Activated naive CD8-positive, alpha-beta T cell (primary cell): Measurements from ENCODE around the gene TTC39B.

Source experiments
- H3K27ac Mint-ChIP-seq: one replicate; pipeline ENCODE4 v1.8.0; 2021; ENCODE audit warnings: mixed read lengths
- H3K27me3 Mint-ChIP-seq: one replicate; pipeline ENCODE4 v1.8.0; 2021; ENCODE audit warnings: mixed read lengths
- H3K36me3 Mint-ChIP-seq: one replicate; pipeline ENCODE4 v1.8.0; 2021; ENCODE audit warnings: mixed read lengths
- H3K4me1 Mint-ChIP-seq: one replicate; pipeline ENCODE4 v1.8.0; 2021; ENCODE audit warnings: low read depth, mixed read lengths
- H3K4me3 Mint-ChIP-seq: one replicate; pipeline ENCODE4 v1.8.0; 2021; ENCODE audit warnings: mild to moderate bottlenecking, mixed read lengths
- H3K9me3 Mint-ChIP-seq: one replicate; pipeline ENCODE4 v1.8.0; 2021; ENCODE audit warnings: low read depth, mixed read lengths

TTC39B gene

DNA sequence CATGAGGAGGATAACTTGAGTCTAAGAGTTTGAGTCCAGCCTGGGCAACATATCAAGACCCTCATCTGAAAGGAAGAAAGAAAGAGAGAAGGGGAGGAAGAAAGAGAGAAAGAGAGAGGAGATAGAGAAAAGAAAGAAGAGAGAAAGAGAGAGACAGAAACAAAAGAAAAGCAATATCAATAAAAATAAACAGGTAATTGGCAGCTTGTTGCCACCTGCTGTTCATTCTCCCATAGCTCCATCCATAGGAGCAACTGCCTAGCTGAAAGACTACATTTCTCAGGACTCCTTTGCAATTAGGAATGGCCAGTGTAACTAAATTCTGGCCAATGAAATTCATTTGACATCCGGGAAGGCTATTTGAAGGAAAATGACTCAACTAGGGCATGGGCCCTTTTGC, 4.6 kb upstream of the TTC39B start:
- Mint-ChIP-seq H3K9me3 (no peaks in the 10 kb centered on the region), H3K27ac (peak overlapping the region; percentile 11), H3K36me3 (no peaks in the 10 kb centered on the region), H3K4me1 (peaks cover 39% of the 10 kb centered on the region), H3K4me3 (no peak overlapping the region), H3K27me3 (no peaks in the 10 kb centered on the region)

DNA sequence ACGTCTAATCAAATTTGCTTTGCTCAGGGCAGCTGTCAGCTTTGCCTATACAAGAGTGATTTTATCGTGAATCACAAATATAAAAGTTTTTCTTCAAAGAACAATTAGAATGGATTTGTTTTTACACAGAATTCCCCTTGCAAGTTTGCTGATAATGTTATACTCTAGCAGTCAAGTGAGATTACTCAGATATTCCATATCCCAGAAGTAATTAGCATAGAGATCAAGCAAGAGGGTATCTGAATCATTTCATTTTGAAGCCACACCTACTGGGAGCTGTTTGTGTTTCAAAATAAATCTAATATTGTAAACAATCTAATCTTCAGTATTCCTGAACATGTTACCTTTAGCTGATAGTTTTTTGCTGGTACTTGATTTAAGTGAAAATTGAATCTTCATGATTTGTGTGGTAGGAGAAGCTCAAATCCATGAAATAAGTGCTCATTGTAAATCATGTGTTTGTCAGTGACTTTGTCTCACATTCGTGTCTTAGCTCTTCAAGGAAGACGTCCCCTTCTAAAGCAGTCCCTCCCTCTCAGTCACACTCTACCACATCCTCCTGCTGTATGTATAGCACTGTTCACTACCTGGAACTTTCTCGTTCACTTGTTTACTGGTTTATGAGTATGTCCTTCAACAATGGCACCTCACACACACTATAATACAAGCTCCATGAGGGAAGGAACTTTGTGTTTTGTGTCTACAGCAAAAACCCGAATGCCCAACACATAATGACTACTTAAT, 3.3 kb upstream of the TTC39B start:
- H3K4me3 Mint-ChIP-seq, result peak overlapping the region; percentile 48
- H3K4me1 Mint-ChIP-seq, result peaks cover 48% of the 10 kb centered on the region
- peak overlapping the region; percentile 90 for H3K27ac Mint-ChIP-seq
- no peaks in the 10 kb centered on the region for H3K27me3 Mint-ChIP-seq
- H3K36me3 Mint-ChIP-seq, result no peaks in the 10 kb centered on the region
- H3K9me3 Mint-ChIP-seq, result no peaks in the 10 kb centered on the region

- no peaks in the 10 kb centered on the region for H3K27me3 Mint-ChIP-seq
- H3K27ac Mint-ChIP-seq, result peak overlapping the region; percentile 62
Measured at GRCh38 chr9:15308511-15308910, 1.5 kb upstream of the TTC39B start.

GRCh38 chr9:15307523-15307841, 466 bp upstream of the TTC39B start:
- Mint-ChIP-seq H3K9me3 (no peaks in the 10 kb centered on the region), H3K4me1 (peaks cover 60% of the 10 kb centered on the region), H3K4me3 (peak overlapping the region; percentile 96), H3K36me3 (no peaks in the 10 kb centered on the region), H3K27me3 (no peaks in the 10 kb centered on the region), H3K27ac (peak overlapping the region; percentile 82)

More at GRCh38 chr9:15308511-15308910, 1.5 kb upstream of the TTC39B start:
- peaks cover 60% of the 10 kb centered on the region for H3K4me1 Mint-ChIP-seq
- peak overlapping the region; percentile 96 for H3K4me3 Mint-ChIP-seq
- no peaks in the 10 kb centered on the region for H3K36me3 Mint-ChIP-seq
- H3K9me3 Mint-ChIP-seq, result no peaks in the 10 kb centered on the region

DNA sequence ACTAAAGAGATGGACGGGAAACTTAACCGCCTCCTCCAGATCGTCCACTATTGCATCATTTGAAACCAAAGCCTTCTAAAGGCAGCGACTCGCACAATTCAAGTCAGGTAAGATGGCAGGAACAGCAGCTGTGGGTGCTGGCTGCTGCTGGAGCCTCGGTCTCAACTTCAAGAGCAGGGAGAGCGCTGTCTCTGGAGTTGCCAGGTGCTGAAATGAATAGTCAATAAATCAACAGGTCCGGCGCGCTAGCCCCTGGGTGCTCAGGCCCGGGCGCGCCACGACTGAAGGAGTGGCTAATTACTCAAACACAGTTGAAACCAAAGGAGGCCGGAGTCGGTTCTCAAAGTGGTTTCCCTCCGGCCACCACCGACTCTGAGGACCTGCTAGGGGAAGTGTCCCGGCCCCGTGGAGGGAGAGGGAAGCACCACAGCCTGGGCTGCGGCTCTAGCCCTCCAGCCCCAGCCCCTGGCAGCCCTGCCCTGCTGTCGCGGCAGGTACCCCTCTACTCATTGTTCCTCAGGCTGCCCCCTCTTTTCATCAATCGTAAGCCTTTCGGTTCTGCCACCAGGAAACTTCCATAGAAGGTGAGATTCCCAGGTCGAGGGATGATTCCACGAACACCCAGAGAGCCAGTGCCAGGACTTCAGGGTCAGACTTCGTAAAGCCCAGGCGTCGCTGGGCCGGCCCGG, 804 bp downstream of the TTC39B start:
- Mint-ChIP-seq H3K9me3 (no peaks in the 10 kb centered on the region), H3K4me1 (peaks cover 56% of the 10 kb centered on the region), H3K27ac (peak overlapping the region; percentile 90), H3K36me3 (no peaks in the 10 kb centered on the region), H3K27me3 (no peaks in the 10 kb centered on the region), H3K4me3 (peak overlapping the region; percentile 96)

GRCh38 chr9:15305470-15305869, 1.5 kb downstream of the TTC39B start:
- no peaks in the 10 kb centered on the region for H3K9me3 Mint-ChIP-seq
- H3K4me3 Mint-ChIP-seq, result peak overlapping the region; percentile 96
- peaks cover 57% of the 10 kb centered on the region for H3K4me1 Mint-ChIP-seq
- H3K27me3 Mint-ChIP-seq, result no peaks in the 10 kb centered on the region
- peaks cover 3% of the 10 kb centered on the region for H3K36me3 Mint-ChIP-seq
- peak overlapping the region; percentile 90 for H3K27ac Mint-ChIP-seq

DNA sequence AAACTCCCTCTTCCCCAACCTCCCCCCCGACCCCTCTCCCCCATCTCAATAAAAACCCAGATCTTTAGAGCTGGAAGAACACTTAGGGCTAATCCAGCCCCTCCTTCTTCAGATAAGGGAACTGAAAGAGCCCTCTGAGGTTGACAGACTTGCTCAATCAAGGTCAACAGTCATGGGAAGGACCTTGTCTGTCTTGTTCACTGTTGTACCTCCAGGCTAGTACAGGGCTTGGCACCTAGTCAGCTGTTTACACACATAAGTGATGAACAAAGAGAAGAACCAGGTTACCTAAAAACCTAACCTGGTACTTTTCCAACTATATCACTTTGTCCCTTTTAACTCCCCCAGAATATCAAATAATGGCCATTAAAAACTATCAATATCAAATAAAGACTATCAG, 2.4 kb downstream of the TTC39B start:
- Mint-ChIP-seq H3K36me3 (peaks cover 3% of the 10 kb centered on the region), H3K4me1 (peaks cover 57% of the 10 kb centered on the region), H3K9me3 (no peaks in the 10 kb centered on the region), H3K27ac (peak overlapping the region; percentile 0), H3K4me3 (peak overlapping the region; percentile 96), H3K27me3 (no peaks in the 10 kb centered on the region)

DNA sequence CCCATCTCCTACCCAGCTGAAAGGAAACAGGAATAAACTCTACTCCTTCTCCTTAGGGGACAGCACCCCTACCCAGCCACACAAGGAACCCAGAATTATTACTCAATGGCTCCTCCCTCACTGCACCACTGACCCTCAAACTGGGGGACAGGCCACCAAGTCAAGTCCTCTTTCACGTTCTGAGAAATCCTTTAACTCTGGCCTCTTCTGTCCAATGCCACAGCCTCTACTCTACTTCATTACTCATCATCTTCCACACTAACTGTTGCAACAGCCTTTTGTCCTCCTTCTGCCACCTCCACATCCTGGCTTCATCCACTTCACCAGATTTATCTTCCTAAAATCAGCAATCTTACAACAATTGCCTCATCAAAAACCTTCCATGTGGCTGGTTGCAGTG, 6.8 kb downstream of the TTC39B start:
- Mint-ChIP-seq H3K4me3 (peak overlapping the region; percentile 79), H3K9me3 (no peaks in the 10 kb centered on the region), H3K36me3 (peaks cover 9% of the 10 kb centered on the region), H3K27ac (peak overlapping the region; percentile 94), H3K27me3 (no peaks in the 10 kb centered on the region), H3K4me1 (peaks cover 73% of the 10 kb centered on the region)

DNA sequence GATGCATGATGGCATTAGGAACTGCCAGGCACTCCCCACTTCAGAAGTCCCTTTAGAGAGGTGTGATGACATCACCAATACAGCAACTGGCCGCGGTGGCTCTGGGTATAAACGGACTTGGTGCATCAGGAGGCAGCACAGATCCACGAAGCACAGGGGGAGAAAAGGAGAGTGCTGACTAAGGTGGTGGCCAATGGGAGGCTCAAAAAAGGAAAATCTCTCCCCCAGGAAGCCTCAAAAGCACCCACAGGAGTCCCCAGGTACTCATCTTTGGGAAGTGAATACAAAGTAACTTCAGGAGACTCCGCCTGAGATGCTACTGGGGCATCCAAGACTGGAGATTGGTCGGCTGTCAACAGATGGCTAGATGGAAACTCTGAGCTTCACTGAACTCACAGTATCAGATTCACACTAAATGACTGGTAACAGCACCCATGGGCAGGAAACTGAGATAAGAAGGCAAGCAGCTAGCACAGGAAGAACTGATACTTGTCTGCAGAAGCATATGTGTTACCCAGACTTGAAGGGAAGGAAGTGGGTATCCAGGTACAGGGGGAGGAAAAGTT, 7.6 kb downstream of the TTC39B start:
- H3K4me1 Mint-ChIP-seq, result peaks cover 73% of the 10 kb centered on the region
- H3K36me3 Mint-ChIP-seq, result peaks cover 9% of the 10 kb centered on the region
- H3K9me3 Mint-ChIP-seq, result no peaks in the 10 kb centered on the region
- H3K4me3 Mint-ChIP-seq, result peak overlapping the region; percentile 79
- no peaks in the 10 kb centered on the region for H3K27me3 Mint-ChIP-seq
- peak overlapping the region; percentile 94 for H3K27ac Mint-ChIP-seq

- Mint-ChIP-seq H3K27me3 (no peaks in the 10 kb centered on the region), H3K27ac (peak overlapping the region; percentile 94), H3K4me3 (peak overlapping the region; percentile 79), H3K4me1 (peaks cover 80% of the 10 kb centered on the region), H3K36me3 (peaks cover 9% of the 10 kb centered on the region), H3K9me3 (no peaks in the 10 kb centered on the region)
Measured at GRCh38 chr9:15298362-15298761, 8.7 kb downstream of the TTC39B start.

DNA sequence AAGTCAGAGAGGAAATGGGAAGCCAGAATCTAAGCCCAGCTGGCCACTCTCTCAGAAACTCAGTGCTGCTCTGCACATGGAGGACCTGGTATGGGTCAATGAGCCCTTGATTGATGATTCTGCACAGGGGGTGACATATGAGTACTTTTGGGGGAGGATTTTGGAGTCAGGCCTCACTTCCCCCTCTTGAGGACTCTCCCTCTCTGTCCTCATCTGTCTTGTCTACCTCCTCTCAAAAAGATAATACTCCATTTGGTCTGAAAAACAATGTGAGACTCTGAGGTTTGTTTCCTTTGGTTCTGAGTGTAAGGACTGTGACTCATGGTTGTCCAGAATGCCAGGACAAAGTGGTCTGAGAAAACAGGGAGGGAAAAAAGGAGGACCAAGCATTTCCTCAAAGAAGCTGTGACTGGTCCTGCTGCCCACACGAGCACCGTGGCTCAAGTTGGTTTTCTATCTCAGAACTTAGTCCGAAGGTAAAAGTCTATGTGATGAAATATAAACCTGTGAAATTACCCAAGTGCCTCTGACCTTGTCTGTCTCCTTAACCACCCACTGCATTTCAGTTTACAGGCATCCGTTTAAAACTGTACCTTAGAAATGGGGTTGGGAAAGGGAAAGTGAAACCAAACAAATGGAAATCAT, 11.1 kb downstream of the TTC39B start:
- Mint-ChIP-seq H3K27me3 (no peaks in the 10 kb centered on the region), H3K27ac (peak overlapping the region; percentile 94), H3K36me3 (peaks cover 9% of the 10 kb centered on the region), H3K4me3 (peak overlapping the region; percentile 84), H3K9me3 (no peaks in the 10 kb centered on the region), H3K4me1 (peaks cover 91% of the 10 kb centered on the region)

DNA sequence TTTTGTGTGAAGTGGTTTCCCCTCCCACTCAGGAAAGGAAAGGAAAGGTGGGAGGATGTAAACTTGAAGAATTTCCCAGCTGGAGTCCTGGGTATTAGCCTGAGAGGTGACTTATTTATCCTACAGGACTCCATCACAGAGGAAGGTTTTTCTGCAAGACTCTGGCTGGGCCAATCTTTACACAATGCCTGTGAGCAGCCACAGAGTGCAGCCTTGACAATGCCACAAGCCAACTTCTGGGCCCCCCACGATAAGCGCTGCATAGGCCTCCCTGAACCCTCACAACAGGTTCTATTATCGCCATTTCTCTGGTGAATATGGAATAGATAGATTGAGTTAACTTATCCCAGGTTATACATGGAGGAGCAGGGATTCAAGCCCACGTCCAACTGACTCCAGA, 12.4 kb downstream of the TTC39B start:
- H3K27me3 Mint-ChIP-seq, result no peaks in the 10 kb centered on the region
- H3K36me3 Mint-ChIP-seq, result peaks cover 8% of the 10 kb centered on the region
- no peaks in the 10 kb centered on the region for H3K9me3 Mint-ChIP-seq
- peak overlapping the region; percentile 81 for H3K4me3 Mint-ChIP-seq
- H3K27ac Mint-ChIP-seq, result peak overlapping the region; percentile 94
- H3K4me1 Mint-ChIP-seq, result peaks cover 90% of the 10 kb centered on the region

DNA sequence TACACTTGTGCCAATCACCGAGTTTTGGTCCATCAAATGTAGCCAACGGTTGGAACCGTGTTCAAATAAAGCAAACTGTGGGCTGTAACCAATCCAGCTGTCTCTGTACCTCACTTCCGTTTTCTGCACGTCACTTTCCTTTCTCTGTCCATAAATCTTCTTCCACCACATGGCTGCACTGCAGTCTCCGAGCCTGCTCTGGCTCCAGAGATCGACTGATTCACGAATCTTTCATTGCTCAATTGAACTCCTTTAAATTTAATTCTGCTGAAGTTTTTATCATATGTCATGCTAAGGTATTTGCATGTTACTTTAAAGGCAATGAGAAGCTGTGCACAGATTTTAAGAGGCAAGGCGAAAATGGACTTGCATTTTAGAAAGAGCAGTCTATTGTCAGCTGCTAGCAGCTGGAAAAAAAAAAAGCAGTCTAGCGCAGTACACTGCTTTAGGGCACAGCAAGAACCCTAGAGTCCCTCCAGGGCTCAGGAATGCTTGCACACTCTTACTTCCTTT, 13.2 kb downstream of the TTC39B start:
- Mint-ChIP-seq H3K4me3 (peak overlapping the region; percentile 81), H3K27me3 (no peaks in the 10 kb centered on the region), H3K27ac (peak overlapping the region; percentile 94), H3K4me1 (peaks cover 89% of the 10 kb centered on the region), H3K9me3 (no peaks in the 10 kb centered on the region), H3K36me3 (peaks cover 5% of the 10 kb centered on the region)

DNA sequence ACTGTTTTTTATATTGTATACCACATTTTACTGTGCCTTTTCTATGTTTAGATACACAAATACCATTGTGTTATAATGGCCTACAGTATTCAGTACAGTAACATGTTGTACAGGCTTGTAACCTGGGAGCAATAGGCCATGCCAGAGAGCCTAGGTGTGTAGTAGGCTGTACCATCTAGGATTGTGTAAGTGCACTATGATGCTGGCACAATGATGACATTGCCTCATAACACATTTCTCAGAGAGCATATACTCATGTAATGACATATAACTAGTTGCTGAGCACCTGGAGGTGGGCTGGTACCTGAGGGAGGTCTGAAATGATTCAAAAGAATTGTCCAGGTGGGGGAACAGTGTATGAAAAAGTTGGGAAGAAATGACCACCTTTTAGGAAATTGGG, 13.9 kb downstream of the TTC39B start:
- peaks cover 85% of the 10 kb centered on the region for H3K4me1 Mint-ChIP-seq
- H3K36me3 Mint-ChIP-seq, result peaks cover 2% of the 10 kb centered on the region
- H3K9me3 Mint-ChIP-seq, result no peaks in the 10 kb centered on the region
- H3K27me3 Mint-ChIP-seq, result no peaks in the 10 kb centered on the region
- peak overlapping the region; percentile 65 for H3K4me3 Mint-ChIP-seq
- H3K27ac Mint-ChIP-seq, result peak overlapping the region; percentile 94

DNA sequence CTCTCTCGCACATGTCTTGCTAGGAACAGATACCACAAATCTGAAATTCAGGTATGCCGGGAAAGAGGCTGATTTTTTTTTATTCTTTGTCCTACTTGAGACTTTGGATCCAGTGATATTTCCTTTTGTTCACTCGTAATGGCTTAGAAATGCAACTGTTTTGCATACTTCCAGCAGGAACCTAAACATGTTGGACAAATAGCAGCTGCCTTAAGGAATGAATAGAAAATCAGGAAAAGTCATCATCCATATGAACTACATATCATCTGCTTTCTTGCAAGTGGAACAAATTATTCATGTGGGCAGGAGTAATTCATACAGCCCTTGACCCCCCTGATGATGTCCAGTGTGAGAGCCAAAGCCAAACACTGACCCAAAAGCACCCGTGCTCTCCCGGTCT, 17.4 kb downstream of the TTC39B start:
- peak overlapping the region; percentile 36 for H3K27ac Mint-ChIP-seq
- no peak overlapping the region for H3K4me3 Mint-ChIP-seq

More for the DNA sequence above, 17.4 kb downstream of the TTC39B start:
- no peaks in the 10 kb centered on the region for H3K9me3 Mint-ChIP-seq
- peaks cover 69% of the 10 kb centered on the region for H3K4me1 Mint-ChIP-seq
- H3K27me3 Mint-ChIP-seq, result no peaks in the 10 kb centered on the region
- H3K36me3 Mint-ChIP-seq, result peaks cover 4% of the 10 kb centered on the region
